Measurements from ENCODE around the gene PRTFDC1.

PRTFDC1 gene

GRCh38 chr10:24872790-24873182 lies 79.6 kb downstream of the PRTFDC1 start:
- DNase-seq (ENCODE audit: low spot score) = no peak

GRCh38 chr10:24872049-24872789 lies 80.2 kb downstream of the PRTFDC1 start:
- no peak for DNase-seq (ENCODE audit: low spot score)

- no peak for DNase-seq (ENCODE audit: low spot score)
These were observed 81.1 kb downstream of the PRTFDC1 start for GRCh38 chr10:24871011-24871935.

GRCh38 chr10:24869354-24870015 lies 82.9 kb downstream of the PRTFDC1 start:
- DNase-seq (ENCODE audit: low spot score) = no peak

GRCh38 chr10:24866604-24867583 lies 85.5 kb downstream of the PRTFDC1 start:
- no peak for DNase-seq (ENCODE audit: low spot score)

GRCh38 chr10:24865783-24866182 lies 86.6 kb downstream of the PRTFDC1 start:
- DNase-seq (ENCODE audit: low spot score) = no peak

GRCh38 chr10:24862589-24862988 lies 89.8 kb downstream of the PRTFDC1 start:
- DNase-seq (ENCODE audit: low spot score) = no peak

- no peak for DNase-seq (ENCODE audit: low spot score)
These were observed 93.8 kb downstream of the PRTFDC1 start for GRCh38 chr10:24858288-24859270.

GRCh38 chr10:24857031-24857725 lies 95.2 kb downstream of the PRTFDC1 start:
- DNase-seq (ENCODE audit: low spot score) = no peak

- no peak for DNase-seq (ENCODE audit: low spot score)
These were observed 98.2 kb downstream of the PRTFDC1 start for GRCh38 chr10:24854256-24854655.

- no peak for DNase-seq (ENCODE audit: low spot score)
These were observed 98.7 kb downstream of the PRTFDC1 start for GRCh38 chr10:24853661-24854060.

GRCh38 chr10:24851629-24852028 lies 100.8 kb downstream of the PRTFDC1 start:
- DNase-seq (ENCODE audit: low spot score) = no peak

- no peak for DNase-seq (ENCODE audit: low spot score)
These were observed 101.6 kb downstream of the PRTFDC1 start for GRCh38 chr10:24850727-24851296.

GRCh38 chr10:24849501-24850299 lies 102.7 kb downstream of the PRTFDC1 start:
- DNase-seq (ENCODE audit: low spot score) = no peak

GRCh38 chr10:24849051-24849450 lies 103.4 kb downstream of the PRTFDC1 start:
- DNase-seq (ENCODE audit: low spot score) = no peak

GRCh38 chr10:24848195-24848594 lies 104.2 kb downstream of the PRTFDC1 start:
- DNase-seq (ENCODE audit: low spot score) = no peak

- DNase-seq (ENCODE audit: low spot score) = no peak
These were observed 105.0 kb downstream of the PRTFDC1 start for GRCh38 chr10:24847112-24848070.

Data from iPS-NIHi11 (cell line).